C4-2B (cell line): ENCODE data around the gene MIER3.

Source experiments
- ZFX ChIP-seq: fragments of 450-650 bp; IDR thresholded peaks from 2 replicates; pipeline ENCODE4 v1.6.1; 2017
- TF ChIP-seq, protein P1 (sequence below): fragments of 450-650 bp; conservative IDR thresholded peaks from 2 replicates; pipeline ENCODE4 v1.5.1; 2017; ENCODE audit warnings: mild to moderate bottlenecking

DNA sequence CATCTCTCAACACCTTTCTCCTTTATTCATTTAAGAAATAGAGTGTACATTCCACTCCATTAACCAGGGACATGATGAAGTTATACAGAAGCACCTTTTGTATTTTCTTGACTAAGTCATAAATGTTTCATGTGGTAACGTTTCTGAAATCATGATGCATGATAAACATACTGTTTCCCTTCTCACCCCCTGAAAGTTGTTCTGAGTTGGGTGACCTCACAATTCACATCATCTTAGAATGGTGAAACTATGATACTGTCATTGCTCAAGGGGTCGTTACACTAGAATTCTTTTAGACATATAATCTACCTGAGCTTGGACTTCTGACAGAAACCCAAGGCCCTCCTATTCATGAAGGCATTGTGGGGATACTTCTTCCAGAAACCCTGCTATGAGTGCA is 37.8 kb upstream of the MIER3 start:
- TF ChIP-seq, protein P1, sequence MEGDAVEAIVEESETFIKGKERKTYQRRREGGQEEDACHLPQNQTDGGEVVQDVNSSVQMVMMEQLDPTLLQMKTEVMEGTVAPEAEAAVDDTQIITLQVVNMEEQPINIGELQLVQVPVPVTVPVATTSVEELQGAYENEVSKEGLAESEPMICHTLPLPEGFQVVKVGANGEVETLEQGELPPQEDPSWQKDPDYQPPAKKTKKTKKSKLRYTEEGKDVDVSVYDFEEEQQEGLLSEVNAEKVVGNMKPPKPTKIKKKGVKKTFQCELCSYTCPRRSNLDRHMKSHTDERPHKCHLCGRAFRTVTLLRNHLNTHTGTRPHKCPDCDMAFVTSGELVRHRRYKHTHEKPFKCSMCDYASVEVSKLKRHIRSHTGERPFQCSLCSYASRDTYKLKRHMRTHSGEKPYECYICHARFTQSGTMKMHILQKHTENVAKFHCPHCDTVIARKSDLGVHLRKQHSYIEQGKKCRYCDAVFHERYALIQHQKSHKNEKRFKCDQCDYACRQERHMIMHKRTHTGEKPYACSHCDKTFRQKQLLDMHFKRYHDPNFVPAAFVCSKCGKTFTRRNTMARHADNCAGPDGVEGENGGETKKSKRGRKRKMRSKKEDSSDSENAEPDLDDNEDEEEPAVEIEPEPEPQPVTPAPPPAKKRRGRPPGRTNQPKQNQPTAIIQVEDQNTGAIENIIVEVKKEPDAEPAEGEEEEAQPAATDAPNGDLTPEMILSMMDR, result no peak
- TF ChIP-seq ZFX, result no peak
